ENCODE results near the gene KIF26A.

Gene KIF26A

DNA sequence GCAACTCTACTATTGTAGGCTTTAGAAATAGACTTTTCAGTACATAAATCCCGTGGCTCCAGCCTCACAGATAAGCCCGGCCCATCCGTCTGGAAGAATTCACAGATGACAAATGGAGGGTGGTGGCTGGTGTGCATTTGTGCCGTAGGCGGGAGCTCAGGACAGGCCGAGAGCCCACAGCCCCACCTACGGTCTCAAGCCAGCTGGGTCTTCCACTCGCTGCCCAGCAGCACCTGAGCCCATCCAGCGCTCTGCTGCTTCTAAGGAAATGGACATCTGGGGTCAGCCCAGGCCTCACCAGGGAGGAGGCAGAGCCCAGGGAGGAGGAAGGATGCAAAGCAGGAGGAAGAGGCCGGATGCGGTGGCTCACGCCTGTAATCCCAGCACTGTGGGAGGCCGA is 72.8 kb downstream of the KIF26A start:
- no peak overlapping the region for H3K4me3 ChIP-seq (replicated peaks; ENCODE audit: low read depth, low read length)
- TF ChIP-seq, protein P1, sequence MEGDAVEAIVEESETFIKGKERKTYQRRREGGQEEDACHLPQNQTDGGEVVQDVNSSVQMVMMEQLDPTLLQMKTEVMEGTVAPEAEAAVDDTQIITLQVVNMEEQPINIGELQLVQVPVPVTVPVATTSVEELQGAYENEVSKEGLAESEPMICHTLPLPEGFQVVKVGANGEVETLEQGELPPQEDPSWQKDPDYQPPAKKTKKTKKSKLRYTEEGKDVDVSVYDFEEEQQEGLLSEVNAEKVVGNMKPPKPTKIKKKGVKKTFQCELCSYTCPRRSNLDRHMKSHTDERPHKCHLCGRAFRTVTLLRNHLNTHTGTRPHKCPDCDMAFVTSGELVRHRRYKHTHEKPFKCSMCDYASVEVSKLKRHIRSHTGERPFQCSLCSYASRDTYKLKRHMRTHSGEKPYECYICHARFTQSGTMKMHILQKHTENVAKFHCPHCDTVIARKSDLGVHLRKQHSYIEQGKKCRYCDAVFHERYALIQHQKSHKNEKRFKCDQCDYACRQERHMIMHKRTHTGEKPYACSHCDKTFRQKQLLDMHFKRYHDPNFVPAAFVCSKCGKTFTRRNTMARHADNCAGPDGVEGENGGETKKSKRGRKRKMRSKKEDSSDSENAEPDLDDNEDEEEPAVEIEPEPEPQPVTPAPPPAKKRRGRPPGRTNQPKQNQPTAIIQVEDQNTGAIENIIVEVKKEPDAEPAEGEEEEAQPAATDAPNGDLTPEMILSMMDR (IDR thresholded peaks at IDR 0.05; ENCODE audit: insufficient read depth, low read length, poor library complexity, severe bottlenecking) = no peak
- no peaks in the 10 kb centered on the region for H3K27me3 ChIP-seq (replicated peaks; ENCODE audit: control insufficient read depth, insufficient read depth, low read length)
- DNase-seq (ENCODE audit: extremely low read depth, insufficient read length) = no peak
- H3K36me3 ChIP-seq (ENCODE audit: control insufficient read depth, insufficient read depth, low read length) = no peaks in the 10 kb centered on the region

DNA sequence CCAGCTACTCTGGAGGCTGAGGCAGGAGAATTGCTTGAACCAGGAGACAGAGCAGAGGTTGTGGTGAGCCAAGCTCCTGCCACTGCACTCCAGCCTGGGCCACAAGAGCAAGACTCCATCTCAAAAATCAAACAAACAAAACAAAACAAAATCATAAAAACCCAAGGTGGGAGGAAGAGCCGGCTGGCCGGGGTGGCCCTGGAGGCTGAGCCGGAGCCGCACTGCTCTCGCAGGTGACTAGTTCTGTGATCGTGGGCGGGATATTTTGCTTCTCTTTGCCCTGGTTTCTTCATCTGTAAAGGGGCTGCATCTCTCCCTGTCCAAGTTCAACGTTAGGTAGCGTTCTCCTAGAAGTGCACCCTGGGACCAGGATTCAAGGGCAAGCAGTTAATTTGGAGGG is 73.4 kb downstream of the KIF26A start:
- Histone ChIP-seq H3K36me3 (ENCODE audit: control insufficient read depth, insufficient read depth, low read length) (no peaks in the 10 kb centered on the region), H3K27me3 (replicated peaks; ENCODE audit: control insufficient read depth, insufficient read depth, low read length) (no peaks in the 10 kb centered on the region), H3K4me3 (replicated peaks; ENCODE audit: low read depth, low read length) (no peak overlapping the region)
- no peak for DNase-seq (ENCODE audit: extremely low read depth, insufficient read length)
- TF ChIP-seq, protein P1 (IDR thresholded peaks at IDR 0.05; ENCODE audit: insufficient read depth, low read length, poor library complexity, severe bottlenecking) = no peak

GRCh38 chr14:104212206-104213095 is 74.1 kb downstream of the KIF26A start:
- H3K36me3 ChIP-seq (ENCODE audit: control insufficient read depth, insufficient read depth, low read length) = no peaks in the 10 kb centered on the region
- TF ChIP-seq, protein P1 (IDR thresholded peaks at IDR 0.05; ENCODE audit: insufficient read depth, low read length, poor library complexity, severe bottlenecking) = no peak

GRCh38 chr14:104213301-104214034 is 75.1 kb downstream of the KIF26A start:
- Histone ChIP-seq H3K4me3 (replicated peaks; ENCODE audit: low read depth, low read length) (no peak overlapping the region), H3K27me3 (replicated peaks; ENCODE audit: control insufficient read depth, insufficient read depth, low read length) (no peaks in the 10 kb centered on the region), H3K36me3 (ENCODE audit: control insufficient read depth, insufficient read depth, low read length) (no peaks in the 10 kb centered on the region)
- DNase-seq (ENCODE audit: extremely low read depth, insufficient read length) = no peak
- TF ChIP-seq, protein P1 (IDR thresholded peaks at IDR 0.05; ENCODE audit: insufficient read depth, low read length, poor library complexity, severe bottlenecking) = no peak

More at GRCh38 chr14:104212206-104213095, 74.1 kb downstream of the KIF26A start:
- Histone ChIP-seq H3K27me3 (replicated peaks; ENCODE audit: control insufficient read depth, insufficient read depth, low read length) (no peaks in the 10 kb centered on the region), H3K4me3 (replicated peaks; ENCODE audit: low read depth, low read length) (no peak overlapping the region)
- no peak for DNase-seq (ENCODE audit: extremely low read depth, insufficient read length)

- no peaks in the 10 kb centered on the region for H3K36me3 ChIP-seq (ENCODE audit: control insufficient read depth, insufficient read depth, low read length)
These were observed 76.2 kb downstream of the KIF26A start for GRCh38 chr14:104214431-104215218.

More at GRCh38 chr14:104214431-104215218, 76.2 kb downstream of the KIF26A start:
- H3K27me3 ChIP-seq (replicated peaks; ENCODE audit: control insufficient read depth, insufficient read depth, low read length) = no peaks in the 10 kb centered on the region
- DNase-seq (ENCODE audit: extremely low read depth, insufficient read length) = no peak
- no peak overlapping the region for H3K4me3 ChIP-seq (replicated peaks; ENCODE audit: low read depth, low read length)
- TF ChIP-seq, protein P1 (IDR thresholded peaks at IDR 0.05; ENCODE audit: insufficient read depth, low read length, poor library complexity, severe bottlenecking) = no peak
